DMS79 treated with DMSO at 0.1 percent for 48 hours (cell line): ENCODE measurements around the gene KRTAP4-9.
"Not testable (repeated sequence)": the region's sequence is repeated elsewhere in the genome, so short reads cannot be mapped to it uniquely, and the experiment has no call there.

Experiments
- DNase-seq: peaks from one replicate; lab custom pipeline; 2025; lab: John Stamatoyannopoulos, UW

KRTAP4-9 gene

GRCh38 chr17:41105347-41105746, at the start of gene KRTAP4-9:
Gene KRTAP4-9, plus strand, starts transcription at chr17:41105389. Its CDS starts 0 bp downstream, at chr17:41105389.
- not testable (repeated sequence) for DNase-seq

GRCh38 chr17:41057547-41057946, 47.6 kb upstream of the KRTAP4-9 start:
- no peak for DNase-seq

- no peak for DNase-seq
These were observed 46.4 kb upstream of the KRTAP4-9 start for GRCh38 chr17:41058741-41059140.

GRCh38 chr17:41059276-41060051, 45.7 kb upstream of the KRTAP4-9 start:
- DNase-seq, result not testable (repeated sequence)

GRCh38 chr17:41060052-41060604, 45.1 kb upstream of the KRTAP4-9 start, which contains the start of gene KRTAP2-3:
Gene KRTAP2-3, minus strand, starts transcription at chr17:41060114. Its CDS starts 64 bp downstream, at chr17:41060050.
- DNase-seq, result no peak

- DNase-seq, result no peak
These were observed 43.2 kb upstream of the KRTAP4-9 start for GRCh38 chr17:41061964-41062363.

- no peak for DNase-seq
These were observed 41.7 kb upstream of the KRTAP4-9 start for GRCh38 chr17:41063449-41063848.

- DNase-seq, result peak; percentile 30
These were observed 40.9 kb upstream of the KRTAP4-9 start for GRCh38 chr17:41064301-41064700.

GRCh38 chr17:41065016-41065689, 40.0 kb upstream of the KRTAP4-9 start:
- DNase-seq, result not testable (repeated sequence)

GRCh38 chr17:41065829-41066624, 39.2 kb upstream of the KRTAP4-9 start, which contains the start of gene KRTAP2-4:
Gene KRTAP2-4, minus strand, starts transcription at chr17:41065879. Its CDS starts 34 bp downstream, at chr17:41065845.
- DNase-seq, result no peak

- DNase-seq, result no peak
These were observed 37.9 kb upstream of the KRTAP4-9 start for GRCh38 chr17:41067281-41067680.

- DNase-seq, result no peak
These were observed 36.2 kb upstream of the KRTAP4-9 start for GRCh38 chr17:41069031-41069430.

- no peak for DNase-seq
These were observed 33.4 kb upstream of the KRTAP4-9 start for GRCh38 chr17:41071606-41072360.

GRCh38 chr17:41073676-41074075, 31.5 kb upstream of the KRTAP4-9 start:
- DNase-seq, result peak; percentile 4

- no peak for DNase-seq
These were observed 28.4 kb upstream of the KRTAP4-9 start for GRCh38 chr17:41076788-41077187.

GRCh38 chr17:41082626-41083025, 22.6 kb upstream of the KRTAP4-9 start:
- no peak for DNase-seq

- DNase-seq, result not testable (repeated sequence)
These were observed 21.8 kb upstream of the KRTAP4-9 start for GRCh38 chr17:41083427-41083826.

- DNase-seq, result not testable (repeated sequence)
These were observed 20.9 kb upstream of the KRTAP4-9 start, which contains the start of gene KRTAP4-7 for GRCh38 chr17:41084100-41084856. Gene KRTAP4-7, plus strand, starts transcription at chr17:41084150. Its CDS starts 57 bp downstream, at chr17:41084207.

GRCh38 chr17:41088760-41089352, 16.3 kb upstream of the KRTAP4-9 start:
- DNase-seq, result not testable (repeated sequence)

- DNase-seq, result no peak
These were observed 9.1 kb upstream of the KRTAP4-9 start for GRCh38 chr17:41096055-41096454.
